GM21447 (cell line): ENCODE results near the gene SF3A2.
A peak's percentile ranks its signal among the peaks of the same experiment; 100 is the strongest.

Source experiments
- ATAC-seq: cut with Tn5 transposase; IDR thresholded peaks from one replicate; pipeline ENCODE4 v1.9.1; 2021; ENCODE audit not compliant: unreplicated experiment

SF3A2 gene

DNA sequence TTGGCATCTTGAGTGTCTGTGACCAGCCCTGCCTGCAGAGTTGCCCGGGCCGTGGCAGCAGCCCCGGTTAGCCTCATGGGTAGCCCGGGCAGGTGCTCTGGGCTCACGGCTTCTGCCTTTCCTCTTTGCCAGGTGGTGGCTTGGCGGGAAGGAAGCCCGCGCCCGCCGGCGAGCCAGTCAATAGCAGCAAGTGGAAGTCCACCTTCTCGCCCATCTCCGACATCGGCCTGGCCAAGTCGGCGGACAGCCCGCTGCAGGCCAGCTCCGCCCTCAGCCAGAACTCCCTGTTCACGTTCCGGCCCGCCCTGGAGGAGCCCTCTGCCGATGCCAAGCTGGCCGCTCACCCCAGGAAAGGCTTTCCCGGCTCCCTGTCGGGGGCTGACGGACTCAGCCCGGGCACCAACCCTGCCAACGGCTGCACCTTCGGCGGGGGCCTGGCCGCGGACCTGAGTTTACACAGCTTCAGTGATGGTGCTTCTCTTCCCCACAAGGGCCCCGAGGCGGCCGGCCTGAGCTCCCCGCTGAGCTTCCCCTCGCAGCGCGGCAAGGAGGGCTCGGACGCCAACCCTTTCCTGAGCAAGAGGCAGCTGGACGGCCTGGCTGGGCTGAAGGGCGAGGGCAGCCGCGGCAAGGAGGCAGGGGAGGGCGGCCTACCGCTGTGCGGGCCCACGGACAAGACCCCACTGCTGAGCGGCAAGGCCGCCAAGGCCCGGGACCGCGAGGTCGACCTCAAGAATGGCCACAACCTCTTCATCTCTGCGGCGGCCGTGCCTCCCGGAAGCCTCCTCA lies 10.4 kb upstream of the SF3A2 start:
- ATAC-seq = no peak

DNA sequence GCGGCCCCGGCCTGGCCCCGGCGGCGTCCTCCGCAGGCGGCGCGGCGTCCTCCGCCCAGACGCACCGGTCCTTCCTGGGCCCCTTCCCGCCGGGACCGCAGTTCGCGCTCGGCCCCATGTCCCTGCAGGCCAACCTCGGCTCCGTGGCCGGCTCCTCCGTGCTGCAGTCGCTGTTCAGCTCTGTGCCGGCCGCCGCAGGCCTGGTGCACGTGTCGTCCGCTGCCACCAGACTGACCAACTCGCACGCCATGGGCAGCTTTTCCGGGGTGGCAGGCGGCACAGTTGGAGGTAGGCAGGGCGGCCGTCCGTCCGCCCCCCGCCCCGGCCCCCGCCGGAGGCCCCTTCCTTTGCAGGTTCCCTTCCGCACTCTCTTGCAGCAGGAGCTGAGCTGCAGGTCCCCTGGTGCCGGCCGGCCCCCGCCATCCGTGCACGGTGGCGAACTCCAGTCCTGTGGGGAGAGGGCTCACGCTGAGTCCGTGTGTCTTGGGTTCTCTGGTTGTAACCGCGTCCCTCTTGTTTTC lies 9.7 kb upstream of the SF3A2 start:
- ATAC-seq = no peak

DNA sequence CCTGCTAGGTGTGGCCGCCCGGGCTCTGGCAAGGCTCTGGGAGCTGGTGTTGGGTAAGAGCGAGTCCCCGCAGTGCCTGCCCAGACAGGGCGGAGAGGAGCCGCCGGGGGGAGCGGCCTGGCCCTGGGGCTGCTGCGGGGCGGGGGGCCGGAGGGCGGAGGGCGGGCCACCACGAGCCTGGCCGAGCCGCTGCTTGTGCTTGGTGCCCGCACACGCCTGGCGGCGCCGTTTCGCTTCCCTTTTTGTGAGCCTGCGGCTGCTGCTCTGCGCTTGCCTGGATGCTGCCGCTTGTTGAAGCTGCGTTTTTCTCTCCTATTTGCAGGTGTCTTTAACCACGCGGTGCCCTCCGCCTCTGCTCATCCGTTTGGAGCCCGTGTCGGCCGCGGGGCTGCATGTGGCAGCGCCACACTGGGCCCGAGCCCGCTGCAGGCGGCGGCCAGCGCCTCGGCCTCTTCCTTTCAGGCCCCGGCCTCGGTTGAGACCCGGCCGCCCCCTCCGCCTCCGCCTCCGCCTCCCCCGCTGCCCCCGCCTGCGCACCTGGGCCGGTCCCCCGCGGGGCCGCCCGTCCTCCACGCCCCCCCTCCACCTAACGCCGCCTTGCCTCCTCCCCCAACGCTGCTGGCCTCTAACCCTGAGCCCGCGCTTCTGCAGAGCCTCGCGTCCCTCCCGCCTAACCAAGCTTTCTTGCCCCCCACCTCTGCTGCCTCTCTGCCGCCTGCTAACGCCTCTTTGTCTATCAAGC lies 9.0 kb upstream of the SF3A2 start:
- ATAC-seq = no peak

DNA sequence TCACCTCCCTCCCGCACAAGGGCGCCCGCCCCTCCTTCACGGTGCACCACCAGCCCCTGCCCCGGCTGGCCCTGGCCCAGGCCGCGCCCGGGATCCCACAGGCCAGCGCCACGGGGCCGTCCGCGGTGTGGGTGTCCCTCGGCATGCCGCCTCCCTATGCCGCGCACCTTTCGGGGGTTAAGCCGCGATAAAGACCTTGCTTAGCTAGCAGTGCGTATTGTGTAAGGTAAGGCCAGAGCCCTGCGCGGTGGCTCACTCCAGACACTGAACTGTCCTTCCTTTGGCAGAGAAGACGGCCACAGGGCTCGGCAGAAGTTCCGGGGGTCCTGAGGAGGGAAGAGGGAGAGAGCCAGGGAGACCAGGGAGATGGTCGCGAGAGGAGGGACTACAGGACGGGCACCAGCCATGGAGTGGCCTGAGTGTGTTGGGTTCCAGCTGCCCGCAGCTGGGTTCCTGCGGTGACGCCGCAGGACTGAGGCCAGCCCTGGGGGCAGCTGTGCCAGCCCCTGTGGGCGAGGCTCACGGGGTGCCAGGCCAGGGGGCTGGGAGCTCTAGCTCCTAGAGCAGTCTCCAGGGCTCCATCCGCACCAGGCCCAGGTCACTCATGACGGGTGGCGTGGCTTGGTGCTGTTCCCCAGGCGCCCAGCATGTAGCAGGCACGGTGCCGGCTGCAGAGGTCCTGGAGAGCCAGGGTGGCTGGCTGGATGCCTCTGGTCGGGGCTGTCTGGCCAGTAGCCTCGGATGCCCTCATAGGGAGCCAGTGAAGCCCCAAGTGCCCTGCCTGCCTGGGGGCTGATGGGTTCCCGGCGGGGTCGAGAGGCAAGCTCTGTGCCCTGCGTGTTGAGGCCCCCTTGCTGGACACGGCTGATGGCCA lies 8.2 kb upstream of the SF3A2 start:
- no peak for ATAC-seq

DNA sequence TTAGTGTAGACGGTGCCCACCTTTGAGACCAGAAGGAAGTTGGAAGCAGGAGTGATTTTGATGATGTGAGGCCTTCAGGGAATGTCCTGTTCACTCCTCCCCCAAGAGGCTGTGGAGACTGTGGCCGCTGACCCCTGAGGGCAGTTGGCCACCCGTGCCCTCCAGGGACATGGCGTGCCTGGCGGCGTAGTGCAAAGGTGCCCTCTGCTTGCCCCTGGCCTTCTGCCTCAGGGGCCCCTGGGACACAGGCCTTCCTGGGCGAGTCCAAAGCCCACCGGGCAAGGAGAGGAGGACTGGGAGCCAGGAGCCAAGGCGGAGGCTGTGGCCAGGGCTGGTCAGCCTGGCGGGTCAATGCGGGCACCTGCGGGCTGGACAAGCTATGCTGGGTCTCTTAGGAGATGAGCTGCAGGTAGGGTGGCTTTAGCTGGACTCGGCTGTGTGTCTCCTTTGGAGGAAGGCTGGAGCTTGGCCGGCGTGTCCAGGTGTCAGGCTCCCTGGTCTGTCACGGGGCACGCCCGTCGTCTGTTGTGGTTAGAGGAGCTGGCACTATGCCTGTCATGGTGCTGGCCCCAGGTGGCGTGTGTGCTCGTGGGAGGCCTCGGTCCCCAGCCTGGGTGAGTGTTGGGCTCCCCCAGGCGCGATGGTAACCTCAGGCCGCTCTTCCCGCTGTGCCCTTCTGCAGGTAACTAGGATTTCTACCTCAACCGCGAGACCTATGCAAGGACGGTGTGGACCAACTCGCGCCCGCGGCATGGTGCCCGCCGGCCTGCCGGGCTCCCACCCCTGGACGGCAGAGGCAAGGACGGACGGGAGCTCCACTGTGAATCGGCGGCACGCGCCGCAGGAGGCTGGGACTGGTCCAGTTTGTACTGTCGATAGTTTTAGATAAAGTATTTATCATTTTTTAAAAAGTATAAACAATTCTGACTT lies 7.3 kb upstream of the SF3A2 start:
- ATAC-seq = no peak

DNA sequence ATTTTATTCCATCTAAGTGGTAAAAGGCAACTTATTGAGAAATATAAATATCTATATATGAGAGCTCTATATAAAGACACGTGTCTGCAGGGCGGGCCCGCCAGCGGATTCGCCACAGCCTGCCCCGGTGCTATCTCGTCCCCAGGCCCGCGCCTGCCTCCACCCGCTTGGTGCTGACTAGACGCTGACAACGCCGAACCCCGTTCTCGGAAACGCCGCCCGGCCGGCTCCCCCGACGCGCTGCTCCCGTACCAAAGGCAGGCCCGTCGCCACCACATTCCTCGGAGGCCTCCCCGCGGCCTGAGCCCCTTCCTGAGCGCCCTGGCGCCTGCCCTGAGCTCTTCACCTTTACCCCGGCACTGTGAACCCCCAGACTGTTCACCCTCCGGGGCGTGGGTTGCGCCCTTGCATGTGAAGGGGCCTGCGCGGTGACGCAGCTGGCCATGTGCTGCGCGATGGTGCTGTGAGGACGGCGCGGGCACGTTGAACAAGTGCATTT lies 6.5 kb upstream of the SF3A2 start:
- ATAC-seq = no peak

DNA sequence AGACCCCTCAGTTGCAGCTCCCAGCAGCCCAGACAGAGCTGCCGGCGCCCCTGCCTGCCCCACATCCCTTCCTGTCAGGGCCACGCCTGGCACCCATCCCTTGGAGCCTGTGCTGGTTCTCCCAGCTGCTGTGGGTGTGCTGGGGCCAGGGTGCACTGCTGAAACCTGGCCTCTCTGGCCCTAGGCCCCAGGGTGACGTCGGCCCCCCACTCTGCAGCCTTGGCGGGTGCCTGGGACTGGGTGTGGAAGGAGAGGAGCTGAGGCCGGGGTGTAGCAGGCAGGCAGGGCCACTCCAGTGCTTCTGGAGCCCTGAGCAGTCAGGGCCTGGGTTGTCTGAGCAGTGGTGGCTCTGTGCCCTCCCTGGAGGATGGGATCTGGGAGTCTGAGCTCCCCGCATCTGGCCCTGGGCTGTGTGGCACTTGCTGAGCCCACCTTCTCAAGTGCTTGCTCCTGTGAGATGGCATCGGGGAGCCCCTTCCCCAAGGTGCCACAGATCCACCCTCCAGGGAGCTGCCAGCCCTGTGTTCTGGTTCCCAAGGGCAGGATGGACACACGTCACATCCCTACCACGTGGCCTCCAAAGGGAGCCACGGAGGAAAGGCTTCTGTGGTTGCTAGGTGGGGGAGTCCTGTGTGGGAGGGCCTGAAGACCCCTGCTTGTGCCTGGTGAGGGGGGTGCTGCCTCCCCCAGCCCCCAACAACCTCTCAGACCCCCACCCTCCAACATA lies 5.7 kb upstream of the SF3A2 start:
- ATAC-seq = no peak

DNA sequence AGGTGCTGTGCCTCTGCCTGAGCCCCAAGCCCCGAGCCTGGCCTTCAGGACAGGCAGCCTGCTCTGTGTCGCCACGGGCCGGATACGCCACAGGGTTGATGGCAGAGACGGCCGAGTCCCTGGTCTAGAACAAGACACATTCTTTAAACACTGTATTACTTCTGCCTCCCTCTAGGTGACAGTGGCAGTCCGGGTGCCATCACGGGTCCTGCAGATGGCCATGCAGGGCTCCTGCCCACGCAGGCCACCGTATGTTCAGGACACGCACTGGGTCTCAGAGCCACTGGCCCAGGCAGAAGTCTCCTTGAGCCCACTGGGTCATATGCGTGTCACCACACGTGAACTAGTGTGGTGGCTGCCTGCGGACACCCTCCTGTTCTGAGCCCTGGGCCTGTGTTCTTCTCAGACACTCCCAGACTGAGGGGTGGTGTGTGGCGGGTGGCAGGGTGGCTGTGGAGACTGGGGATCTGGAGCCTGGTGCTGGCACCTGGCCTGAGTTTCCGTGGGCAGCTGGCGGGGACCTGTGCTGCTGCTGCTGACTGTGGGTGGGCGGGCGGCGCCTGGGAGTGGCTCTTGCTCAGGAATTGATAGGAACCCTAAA lies 4.9 kb upstream of the SF3A2 start:
- ATAC-seq = no peak

DNA sequence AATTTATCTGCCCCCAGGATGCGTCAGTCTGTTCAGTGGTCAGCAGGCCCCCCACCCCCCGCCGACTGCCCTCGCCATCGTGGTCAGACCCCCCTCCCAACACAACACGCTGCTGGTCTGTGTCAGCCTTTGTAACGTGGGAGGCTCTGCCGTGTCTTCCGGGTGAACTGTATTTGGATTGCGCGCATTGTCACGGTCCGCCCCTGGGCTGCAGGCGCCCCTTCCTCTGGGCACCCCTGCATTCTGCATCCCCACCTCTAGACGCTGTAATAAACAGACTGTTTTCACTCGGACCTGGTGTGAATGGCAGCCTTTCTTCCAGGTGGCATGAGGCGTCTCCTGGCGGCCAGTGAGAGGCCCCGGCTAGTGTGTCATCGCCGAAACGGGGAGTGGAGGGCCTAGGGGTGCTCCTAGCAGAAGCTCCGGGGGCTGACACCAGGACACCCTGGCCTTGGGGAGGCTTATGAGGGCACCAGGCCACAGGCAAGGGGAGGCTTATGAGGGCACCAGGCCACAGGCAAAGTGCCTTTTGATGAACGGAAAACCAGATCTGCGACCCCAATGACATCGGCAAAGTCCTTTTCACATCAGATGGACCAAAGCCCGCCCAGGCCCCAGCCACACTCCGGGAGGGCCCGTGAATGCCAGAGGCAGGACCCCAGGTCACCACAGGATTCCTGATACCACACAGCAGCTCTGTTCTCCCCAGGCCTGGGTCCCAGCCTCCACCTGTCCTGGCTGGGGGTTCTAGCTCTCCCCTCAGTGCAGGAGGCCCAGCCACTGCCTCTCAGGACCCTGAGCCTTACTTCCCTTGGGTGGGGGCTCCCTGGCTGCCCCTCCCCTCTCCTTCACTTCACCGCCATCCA lies 4.1 kb upstream of the SF3A2 start:
- ATAC-seq = no peak

DNA sequence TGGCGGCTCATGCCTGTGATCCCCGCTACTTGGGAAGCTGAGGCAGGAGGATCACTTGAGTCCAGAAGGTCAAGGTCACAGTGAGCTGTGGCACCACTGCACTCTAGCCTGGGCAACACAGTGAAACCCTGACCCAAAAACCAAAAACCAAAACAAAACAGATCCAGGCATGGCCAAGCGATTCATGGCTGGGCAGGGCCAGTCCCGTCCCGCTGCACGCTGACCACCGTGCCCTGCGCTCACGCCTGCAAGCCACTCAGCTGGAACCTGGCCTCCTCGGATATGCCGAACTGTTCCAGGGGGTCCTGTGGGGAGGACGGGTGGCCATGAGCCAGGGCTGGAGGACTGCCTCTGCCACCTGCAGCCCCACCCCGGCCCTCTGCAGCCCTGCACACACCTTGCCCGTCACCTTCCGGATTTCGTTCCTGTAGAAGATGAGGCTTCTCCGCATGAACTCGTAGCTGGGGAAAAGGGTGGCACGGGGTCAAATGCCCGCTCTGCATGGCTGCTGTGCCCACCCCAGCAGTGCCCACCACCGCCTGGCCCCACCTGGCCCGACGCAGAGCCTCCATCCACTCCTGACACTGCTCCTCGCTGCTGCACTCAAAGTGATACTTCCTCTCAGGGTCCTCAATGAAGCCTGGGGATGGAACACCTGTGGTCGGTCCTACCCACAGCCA lies 2.9 kb upstream of the SF3A2 start:
- ATAC-seq = no peak

DNA sequence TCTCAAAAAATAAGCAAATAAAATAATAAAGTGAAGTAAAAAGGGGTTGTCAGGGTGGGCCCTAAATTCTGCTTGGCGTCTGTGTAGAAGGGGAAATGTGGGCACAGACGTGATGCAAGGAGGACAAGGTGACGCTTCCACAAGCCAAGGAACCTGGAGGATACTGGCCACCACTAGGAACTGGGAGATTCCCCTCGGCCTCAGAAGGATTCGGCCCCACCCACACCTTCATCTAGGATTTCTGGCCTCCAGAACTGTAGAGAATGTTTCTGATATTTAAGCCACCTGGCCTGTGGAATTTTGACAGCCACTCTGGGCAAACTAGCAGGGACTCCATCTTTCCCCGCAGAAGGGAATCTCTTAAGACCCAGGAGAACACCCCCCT lies 1.6 kb upstream of the SF3A2 start:
- no peak for ATAC-seq

DNA sequence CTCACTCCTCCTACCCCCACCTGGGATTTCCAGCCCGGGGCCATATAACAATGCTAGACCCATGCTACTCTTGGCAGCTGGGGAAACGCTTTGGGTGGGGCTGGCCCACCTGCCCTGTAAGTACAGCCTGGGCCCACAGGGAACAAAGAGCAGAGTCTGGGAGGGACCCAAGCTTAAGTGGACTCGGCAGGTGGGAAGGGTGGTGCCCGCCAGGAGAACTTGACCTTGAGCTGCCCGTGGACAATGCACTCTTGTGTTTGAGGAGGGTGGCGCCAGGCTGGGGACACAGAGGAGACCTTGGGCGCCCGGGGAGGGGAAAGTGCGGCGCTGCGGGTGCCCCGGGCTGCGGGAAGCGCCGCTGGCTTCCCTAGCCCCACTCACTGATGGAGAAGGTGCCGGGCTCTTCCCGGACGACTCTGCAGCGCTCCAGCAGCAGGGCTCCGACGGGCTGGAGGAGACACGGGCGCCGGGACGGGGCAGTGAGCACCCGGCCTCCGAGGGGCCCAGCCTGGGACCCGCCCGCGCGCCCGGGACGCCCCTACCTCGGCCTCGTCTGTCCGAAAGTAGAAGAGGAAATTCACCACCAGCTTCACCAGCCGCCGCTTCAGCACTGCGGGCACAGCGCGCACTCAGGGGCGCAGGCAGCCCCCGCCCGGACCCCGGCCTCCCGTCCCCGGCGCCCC lies 1.1 kb upstream of the SF3A2 start:
- ATAC-seq = peak; percentile 16

DNA sequence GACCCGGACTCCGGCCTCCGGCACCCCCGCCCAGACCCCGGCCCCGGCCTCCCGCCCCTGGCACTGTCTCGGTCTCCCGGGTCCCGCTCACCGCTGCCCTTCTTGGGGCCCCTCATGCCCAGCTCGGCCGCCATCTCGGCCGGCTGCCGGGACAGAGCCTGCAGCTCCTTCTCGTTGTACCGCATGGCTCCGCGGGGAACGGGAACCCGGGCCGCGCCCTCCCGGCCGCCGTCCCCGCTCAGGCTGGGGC lies 635 bp upstream of the SF3A2 start:
- no peak for ATAC-seq

DNA sequence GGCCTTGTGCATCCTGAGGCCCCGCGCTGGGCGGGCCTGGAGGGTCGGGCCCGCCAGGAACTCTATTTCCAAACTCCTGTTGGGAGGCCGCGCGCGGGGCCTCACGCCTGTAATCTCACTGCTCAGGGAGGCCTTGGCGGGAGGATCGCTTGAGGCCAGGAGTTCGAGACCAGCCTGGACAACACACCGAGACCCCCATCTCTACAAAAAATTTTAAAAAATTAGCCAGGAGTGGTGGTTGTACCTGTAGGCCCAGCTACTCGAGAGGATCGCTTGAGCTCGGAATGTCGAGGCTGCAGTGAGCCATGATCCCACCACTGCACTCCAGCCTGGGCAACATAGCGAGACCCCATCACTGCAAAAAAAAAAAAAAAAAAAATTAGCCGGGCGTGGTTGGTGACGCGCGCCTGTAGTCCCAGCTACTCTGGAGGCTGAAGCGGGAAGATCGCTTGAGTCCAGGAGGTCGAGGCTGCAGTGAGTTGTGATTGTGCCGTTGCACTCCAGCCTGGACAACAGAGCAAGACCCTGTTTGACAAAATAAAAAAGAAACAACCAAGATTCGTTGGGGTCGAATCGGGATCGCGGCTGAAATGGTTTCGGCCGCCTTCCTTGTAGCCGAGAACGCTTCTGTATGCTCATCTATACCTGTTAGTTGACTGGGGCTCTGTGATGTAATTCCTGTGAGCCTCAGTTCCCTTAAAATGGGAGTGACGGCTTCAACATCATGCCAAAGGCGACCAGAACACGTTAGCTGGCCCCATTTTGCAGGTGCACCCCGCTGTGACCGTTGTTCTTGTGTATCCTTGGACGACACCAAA lies 636 bp downstream of the SF3A2 start:
- no peak for ATAC-seq

DNA sequence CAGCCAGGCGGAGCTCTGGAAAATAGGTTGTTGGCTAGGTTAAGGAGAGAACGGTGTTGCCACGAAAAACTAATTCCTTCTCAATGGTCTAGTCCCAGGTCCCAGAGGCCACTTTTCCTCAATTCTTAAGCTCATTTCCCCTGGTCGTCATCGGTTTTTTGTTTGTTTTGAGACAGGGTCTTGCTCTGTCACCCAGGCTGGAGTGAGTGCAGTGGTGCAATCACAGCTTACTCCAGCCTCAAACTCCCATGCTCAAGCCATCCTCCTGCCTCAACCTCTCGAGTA lies 1.2 kb downstream of the SF3A2 start:
- ATAC-seq = no peak

DNA sequence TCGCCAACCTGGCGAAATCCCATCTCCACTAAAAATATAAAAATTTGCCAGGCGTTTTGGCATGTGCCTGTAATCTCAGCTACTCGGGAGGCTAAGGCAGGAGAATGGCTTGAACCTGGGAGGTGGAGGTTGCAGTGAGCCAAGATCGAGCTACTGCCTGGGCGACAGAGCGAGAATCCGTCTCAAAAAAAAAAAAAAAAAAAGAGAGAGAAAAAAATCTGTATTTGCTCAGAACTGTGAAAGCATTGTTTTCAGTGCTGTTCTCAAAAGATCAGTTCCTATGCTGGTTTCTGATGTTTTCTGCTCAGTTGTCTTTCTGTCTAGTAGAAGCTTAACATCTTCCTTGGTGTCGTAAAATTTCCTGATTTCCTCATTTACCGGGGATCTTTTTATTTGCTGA lies 2.5 kb downstream of the SF3A2 start:
- ATAC-seq = no peak
